ENCODE results near the gene CFTR.

DNA sequence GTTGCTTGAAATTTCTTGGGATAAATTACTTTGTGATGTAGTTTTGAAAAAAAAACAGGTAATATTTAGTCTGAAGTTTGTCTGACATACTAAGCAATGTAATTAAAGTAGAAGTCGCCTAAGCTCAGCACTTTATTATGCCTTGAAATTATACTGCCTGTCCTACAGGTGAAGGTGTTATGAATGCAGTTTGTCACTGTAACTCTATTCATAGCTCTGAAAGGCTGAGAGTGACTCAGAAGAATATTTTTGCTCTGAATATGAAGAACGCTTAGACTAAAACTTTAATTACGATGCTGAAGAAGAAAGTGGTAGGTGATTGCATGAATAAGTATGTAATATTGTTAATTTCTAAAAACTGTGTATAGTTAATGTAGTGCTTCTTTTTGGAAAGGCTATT lies 9.2 kb downstream of the CFTR start:
- TF ChIP-seq POLR2A (IDR thresholded peaks at IDR 0.05; ENCODE audit: low read depth, low read length), result no peak
- TF ChIP-seq TAF1 (IDR thresholded peaks at IDR 0.05; ENCODE audit: borderline replicate concordance, low read depth, low read length), result no peak
- TF ChIP-seq POLR2AphosphoS5 (IDR thresholded peaks at IDR 0.05; ENCODE audit: low read depth, low read length), result no peak
